ENCODE results near the gene HENMT1.
"Not testable (repeated sequence)": the region's sequence is repeated elsewhere in the genome, so short reads cannot be mapped to it uniquely, and the experiment has no call there.

HENMT1 gene

GRCh38 chr1:108661030-108661609 is at the start of gene HENMT1:
TSS of gene HENMT1 (minus strand) at chr1:108661093. CDS start at chr1:108659884, 1,209 bp downstream.
- DNase-seq = peak; percentile 56 to 63

- DNase-seq = peak in 1 of 2 experiments; percentile 28
Measured at GRCh38 chr1:108708691-108709660, 48.1 kb upstream of the HENMT1 start.

GRCh38 chr1:108706643-108707042 is 45.8 kb upstream of the HENMT1 start:
- DNase-seq = no peak

- DNase-seq = no peak
Measured at GRCh38 chr1:108704496-108704895, 43.6 kb upstream of the HENMT1 start.

- no peak for DNase-seq
Measured at GRCh38 chr1:108703939-108704338, 43.0 kb upstream of the HENMT1 start.

GRCh38 chr1:108702109-108702508 is 41.2 kb upstream of the HENMT1 start:
- DNase-seq = not testable (repeated sequence)

GRCh38 chr1:108701176-108701849 is 40.4 kb upstream of the HENMT1 start:
- no peak for DNase-seq

GRCh38 chr1:108699375-108700332 is 38.8 kb upstream of the HENMT1 start:
- no peak for DNase-seq

GRCh38 chr1:108695535-108695934 is 34.6 kb upstream of the HENMT1 start:
- DNase-seq = no peak

GRCh38 chr1:108692724-108693655 is 32.1 kb upstream of the HENMT1 start:
- DNase-seq = no peak

GRCh38 chr1:108691942-108692723 is 31.2 kb upstream of the HENMT1 start, which contains the start of gene PRPF38B:
TSS of gene PRPF38B (plus strand) at chr1:108692310. CDS start at chr1:108692592, 282 bp downstream.
- DNase-seq = peak; percentile 82 to 87

GRCh38 chr1:108691128-108691941 is 30.4 kb upstream of the HENMT1 start:
- no peak for DNase-seq

- DNase-seq = no peak
Measured at GRCh38 chr1:108686614-108687313, 25.9 kb upstream of the HENMT1 start.

GRCh38 chr1:108685529-108685928 is 24.6 kb upstream of the HENMT1 start:
- DNase-seq = no peak

GRCh38 chr1:108681701-108682100 is 20.8 kb upstream of the HENMT1 start:
- not testable (repeated sequence) for DNase-seq

GRCh38 chr1:108679586-108680213 is 18.8 kb upstream of the HENMT1 start:
- DNase-seq = no peak

- no peak for DNase-seq
Measured at GRCh38 chr1:108678706-108679105, 17.8 kb upstream of the HENMT1 start.

GRCh38 chr1:108671143-108671542 is 10.2 kb upstream of the HENMT1 start:
- DNase-seq = no peak

All from NCI-H1930 (cell line).